GM23338 (cell line): Measurements from ENCODE around the gene SLC6A1.

ENCODE experiments used
- CTCF ChIP-seq, 2 experiments: fragments of 200-600 bp in 1 of 2; sonication (generic) in 1 of 2; conservative IDR thresholded peaks; 2 replicates each; pipeline versions ENCODE4 v1.5.1 to v1.6.1; 2016 to 2017; ENCODE audit warnings: antibody characterized with exemption in 2 of 2, low read depth in 2 of 2, mild to moderate bottlenecking in 2 of 2, moderate library complexity in 1 of 2
- POLR2AphosphoS5 ChIP-seq: IDR thresholded peaks from 2 replicates; pipeline ENCODE4 v1.6.1; 2016; ENCODE audit warnings: antibody characterized with exemption, low read depth

DNA sequence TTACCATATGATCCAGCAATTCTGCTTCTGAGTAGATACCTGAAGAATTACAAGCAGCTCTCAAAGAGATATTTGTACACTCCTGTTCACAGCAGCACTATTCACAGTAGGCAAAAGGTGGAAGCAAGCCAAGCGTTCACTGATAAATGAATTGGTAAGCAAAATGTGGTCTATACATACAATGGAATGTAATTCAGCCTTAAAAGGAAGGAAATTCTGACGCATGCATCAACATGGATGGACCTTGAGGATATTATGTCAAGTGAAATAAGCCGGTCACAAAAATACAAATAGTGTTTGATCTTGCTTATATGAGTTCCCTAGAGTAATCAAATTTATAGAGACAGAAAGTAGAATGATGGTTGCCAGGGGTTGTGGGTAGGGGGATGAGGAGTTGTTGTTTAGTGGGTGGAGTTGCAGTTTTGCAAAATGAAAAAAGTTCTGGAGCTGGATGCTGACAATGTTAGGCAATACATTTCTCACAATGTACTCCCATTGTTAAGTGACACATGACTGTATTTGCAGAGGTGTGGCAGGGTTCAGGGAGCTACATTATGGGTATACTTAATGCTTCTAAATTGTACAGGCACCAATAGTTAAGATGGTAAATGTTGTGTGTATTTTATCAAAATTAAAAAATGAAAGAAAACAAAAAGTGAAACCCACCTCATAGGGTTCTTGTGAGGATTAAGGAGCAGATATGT is 26.7 kb downstream of the SLC6A1 start:
- TF ChIP-seq CTCF (conservative IDR thresholded peaks at IDR 0.05; ENCODE audit: low read depth in 2 of 2) (no peak), POLR2AphosphoS5 (no peak)
